GM12878 (cell line): ENCODE measurements around the gene GARNL3. TPM values are rescaled to one million over a fixed set of nuclear protein-coding genes. Genes with fewer than 3 reads are reported as not detected.

Source experiments
- ATAC-seq: fragments of 200-7000 bp; cut with Tn5 transposase; 3 replicates; pipeline ENCODE4 v1.9.1; 2020; ENCODE audit warnings: mild to moderate bottlenecking, moderate library complexity
- BruUV-seq: library from RNA; stranded (reverse); fragments of 400-500 nt; replicated peaks from 2 replicates; lab custom pipeline; 2021; lab: Mats Ljungman, UMichigan
- CTCF ChIA-PET: fragments of 300-600 bp; sonication (Branson Sonifier 250); formaldehyde crosslinking; extraction: SDS; loops from one replicate; lab custom pipeline; 2021; ENCODE audit warnings: inconsistent platforms; lab: Yijun Ruan, JAX
- POLR2A ChIA-PET: fragments of 350-600 bp; formaldehyde crosslinking; extraction: SDS; loops from one replicate; lab custom pipeline; 2021; ENCODE audit warnings: inconsistent platforms; lab: Charles Lee
- RAD21 ChIA-PET: fragments of 300-600 bp; sonication (Branson Sonifier 250); formaldehyde crosslinking; loops from one replicate; lab custom pipeline; 2023; ENCODE audit warnings: antibody characterized with exemption; ENCODE audit not compliant: unreplicated experiment; lab: Charles Lee
- SMC1A ChIA-PET: fragments of 300-600 bp; sonication (Branson Sonifier 250); formaldehyde crosslinking; loops from one replicate; lab custom pipeline; 2023; ENCODE audit not compliant: unreplicated experiment, uncharacterized antibody; lab: Charles Lee
- DNase-seq: peaks from one replicate; pipeline ENCODE4 v3.0.0-alpha.2; 2011; ENCODE audit warnings: low read depth, low spot score
- FAIRE-seq: peaks from 3 replicates; lab custom pipeline; 2011; peaks lifted over from hg19 to GRCh38; lab: Jason Lieb, UNC
- H2AFZ ChIP-seq: 2 replicates; pipeline ENCODE4 v1.6.0; 2011; ENCODE audit warnings: low read depth, low read length, control low read depth; ENCODE audit not compliant: control insufficient read depth
- H3K27ac ChIP-seq: 2 replicates; pipeline ENCODE4 v1.5.1; 2011; ENCODE audit warnings: control low read depth; ENCODE audit not compliant: control insufficient read depth, insufficient read depth
- H3K27me3 ChIP-seq, 2 experiments: replicated peaks in 1 of 2; 2 replicates each; pipeline versions ENCODE4 v1.6.0 to v1.6.1; 2011; ENCODE audit warnings: low read length in 1 of 2; ENCODE audit not compliant: control insufficient read depth in 2 of 2, insufficient read depth in 2 of 2
- H3K36me3 ChIP-seq, 2 experiments: 2 replicates each; pipeline ENCODE4 v1.5.1; 2011; ENCODE audit warnings: low read length in 1 of 2; ENCODE audit not compliant: control insufficient read depth in 2 of 2, insufficient read depth in 2 of 2
- H3K4me1 ChIP-seq: 2 replicates; pipeline ENCODE4 v1.6.1; 2011; ENCODE audit warnings: mild to moderate bottlenecking, low read length, moderate library complexity, mixed read lengths; ENCODE audit not compliant: control insufficient read depth, insufficient read depth
- H3K4me2 ChIP-seq: 2 replicates; pipeline ENCODE4 v1.6.0; 2011; ENCODE audit warnings: control low read depth; ENCODE audit not compliant: control insufficient read depth, insufficient read depth
- H3K4me3 ChIP-seq: fragments of 200-600 bp; sonication (generic); 2 replicates; pipeline ENCODE4 v1.5.1; 2016
- H3K79me2 ChIP-seq: 2 replicates; pipeline ENCODE4 v1.6.0; 2011; ENCODE audit warnings: low read length; ENCODE audit not compliant: control insufficient read depth, insufficient read depth
- H3K9ac ChIP-seq: 2 replicates; pipeline ENCODE4 v1.8.0; 2011; ENCODE audit warnings: low read length, control low read depth, mixed read lengths; ENCODE audit not compliant: control insufficient read depth, insufficient read depth
- H3K9me3 ChIP-seq: replicated peaks from 3 replicates; pipeline ENCODE4 v1.5.1; 2011; ENCODE audit warnings: mild to moderate bottlenecking, low read length; ENCODE audit not compliant: control insufficient read depth, insufficient read depth
- H4K20me1 ChIP-seq: 2 replicates; pipeline ENCODE4 v1.6.0; 2011; ENCODE audit not compliant: control insufficient read depth, insufficient read depth
- BRCA1 ChIP-seq: IDR thresholded peaks from 2 replicates; pipeline ENCODE4 v1.6.1; 2011; ENCODE audit warnings: low read depth, low read length, improper control_type of control experiment
- CHD4 ChIP-seq: fragments of 200-600 bp; sonication (generic); IDR thresholded peaks from 2 replicates; pipeline ENCODE4 v1.6.1; 2016; ENCODE audit warnings: mild to moderate bottlenecking
- CREB1 ChIP-seq: IDR thresholded peaks from 2 replicates; pipeline ENCODE4 v1.6.1; 2012; ENCODE audit warnings: low read depth, mild to moderate bottlenecking, inconsistent platforms
- EED ChIP-seq: sonication (generic); IDR thresholded peaks from 2 replicates; pipeline ENCODE4 v1.6.1; 2016; ENCODE audit warnings: antibody characterized with exemption, low read depth
- GABPA ChIP-seq: IDR thresholded peaks from 2 replicates; pipeline ENCODE4 v1.6.1; 2014; ENCODE audit warnings: antibody characterized with exemption, low read depth, mild to moderate bottlenecking, inconsistent platforms
- JUND ChIP-seq: IDR thresholded peaks from 2 replicates; pipeline ENCODE4 v1.6.1; 2012; ENCODE audit warnings: low read depth, mild to moderate bottlenecking, low read length, improper control_type of control experiment, moderate library complexity
- MXI1 ChIP-seq: fragments of 150-350 bp; IDR thresholded peaks from 2 replicates; pipeline ENCODE4 v1.6.1; 2011; ENCODE audit warnings: low read depth, mild to moderate bottlenecking, inconsistent platforms, low read length, improper control_type of control experiment
- NFXL1 ChIP-seq: fragments of 450-650 bp; IDR thresholded peaks from 2 replicates; pipeline ENCODE4 v1.6.1; 2017; ENCODE audit warnings: antibody characterized with exemption, mild to moderate bottlenecking, borderline replicate concordance
- PAX5 ChIP-seq: IDR thresholded peaks from 2 replicates; pipeline ENCODE4 v1.6.1; 2011; ENCODE audit warnings: low read depth, low read length, borderline replicate concordance
- PML ChIP-seq: IDR thresholded peaks from 2 replicates; pipeline ENCODE4 v1.6.1; 2012; ENCODE audit warnings: low read length, inconsistent platforms
- SIX5 ChIP-seq: IDR thresholded peaks from 2 replicates; pipeline ENCODE4 v1.6.1; 2011; ENCODE audit warnings: mild to moderate bottlenecking, low read depth, low read length, moderate library complexity; ENCODE audit not compliant: severe bottlenecking
- WRNIP1 ChIP-seq: IDR thresholded peaks from 2 replicates; pipeline ENCODE4 v1.6.1; 2011; ENCODE audit warnings: low read depth, low read length, improper control_type of control experiment, borderline replicate concordance
- ZNF384 ChIP-seq: IDR thresholded peaks from 2 replicates; pipeline ENCODE4 v1.6.1; 2012; ENCODE audit warnings: low read depth, mild to moderate bottlenecking, low read length, improper control_type of control experiment, borderline replicate concordance
- WGBS: methylation state at CpG from one replicate; pipeline ENCODE4 v1.1.6; 2016; ENCODE audit warnings: low lambda C conversion rate; ENCODE audit not compliant: insufficient replicate concordance, insufficient coverage; ENCODE audit errors: missing lambda C conversion rate; 5-methylcytosine and 5-hydroxymethylcytosine counted together
- in situ Hi-C: fragments of 300-500 bp; cut with MboI; formaldehyde crosslinking; loops from 9 replicates; pipeline ENCODE4 v1.14.3; 2018; ENCODE audit warnings: mixed read lengths
- intact Hi-C: fragments of 100-400 bp; cut with micrococcal nuclease; formaldehyde crosslinking; loops from one replicate; pipeline ENCODE4 v1.14.2; 2022; ENCODE audit not compliant: unreplicated experiment
- polyA plus RNA-seq, 11 experiments: library from polyadenylated mRNA; depleted of rRNA in 4 of 11; unstranded in 6 of 11; stranded (reverse) in 5 of 11; fragments of >200 nt; fragmentation: Nextera tagmentation in 4 of 11; fragmentation: Illumina TruSeq in 1 of 11; extraction: Ambion mirVana in 4 of 11; extraction: Trizol in 1 of 11; gene quantifications; 1 replicate in 1 of 11; 2 replicates in 10 of 11; pipeline versions ENCODE4 v1.2.1 to v1.2.3, GENCODE V29; 2011 to 2016; ENCODE audit warnings: inconsistent platforms in 2 of 11, missing spikeins in 2 of 11, low read depth in 1 of 11
- total RNA-seq, 4 experiments: library from RNA; depleted of rRNA in 3 of 4; stranded (reverse); fragments of >200 nt in 3 of 4; fragmentation: Illumina TruSeq in 1 of 4; extraction: Trizol in 1 of 4; gene quantifications; 2 replicates each; pipeline versions ENCODE4 v1.2.1 to v1.2.3, GENCODE V29; 2013 to 2021
- TF ChIP-seq, protein P1 (sequence below): fragments of 450-650 bp; IDR thresholded peaks from 2 replicates; pipeline ENCODE4 v1.6.1; 2017; ENCODE audit warnings: antibody characterized with exemption, mild to moderate bottlenecking, moderate library complexity

The GARNL3 gene
- total and polyA plus RNA-seq, 10 of the 15 experiments (the other 5 are each of a cell fraction or from before 2014, with no cell fraction given), result 0.89 to 13.2 (median 6.3) TPM

- 100% methylated on average over 1 of the region's 1 CpG for WGBS
- H3K4me2 ChIP-seq, result no peak overlapping the region
- in situ Hi-C loops, result no loop called here
- TF ChIP-seq GABPA (no peak), CREB1 (no peak), BRCA1 (no peak), MXI1 (no peak), WRNIP1 (no peak), EED (no peak), PAX5 (no peak), ZNF384 (no peak), SIX5 (no peak), PML (no peak), NFXL1 (no peak), JUND (no peak), CHD4 (no peak)
- TF ChIP-seq, protein P1, sequence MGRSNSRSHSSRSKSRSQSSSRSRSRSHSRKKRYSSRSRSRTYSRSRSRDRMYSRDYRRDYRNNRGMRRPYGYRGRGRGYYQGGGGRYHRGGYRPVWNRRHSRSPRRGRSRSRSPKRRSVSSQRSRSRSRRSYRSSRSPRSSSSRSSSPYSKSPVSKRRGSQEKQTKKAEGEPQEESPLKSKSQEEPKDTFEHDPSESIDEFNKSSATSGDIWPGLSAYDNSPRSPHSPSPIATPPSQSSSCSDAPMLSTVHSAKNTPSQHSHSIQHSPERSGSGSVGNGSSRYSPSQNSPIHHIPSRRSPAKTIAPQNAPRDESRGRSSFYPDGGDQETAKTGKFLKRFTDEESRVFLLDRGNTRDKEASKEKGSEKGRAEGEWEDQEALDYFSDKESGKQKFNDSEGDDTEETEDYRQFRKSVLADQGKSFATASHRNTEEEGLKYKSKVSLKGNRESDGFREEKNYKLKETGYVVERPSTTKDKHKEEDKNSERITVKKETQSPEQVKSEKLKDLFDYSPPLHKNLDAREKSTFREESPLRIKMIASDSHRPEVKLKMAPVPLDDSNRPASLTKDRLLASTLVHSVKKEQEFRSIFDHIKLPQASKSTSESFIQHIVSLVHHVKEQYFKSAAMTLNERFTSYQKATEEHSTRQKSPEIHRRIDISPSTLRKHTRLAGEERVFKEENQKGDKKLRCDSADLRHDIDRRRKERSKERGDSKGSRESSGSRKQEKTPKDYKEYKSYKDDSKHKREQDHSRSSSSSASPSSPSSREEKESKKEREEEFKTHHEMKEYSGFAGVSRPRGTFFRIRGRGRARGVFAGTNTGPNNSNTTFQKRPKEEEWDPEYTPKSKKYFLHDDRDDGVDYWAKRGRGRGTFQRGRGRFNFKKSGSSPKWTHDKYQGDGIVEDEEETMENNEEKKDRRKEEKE, result no peak
- TF ChIP-seq, all 136 proteins: peak for 0
- Histone ChIP-seq H3K36me3 (no peaks in the 10 kb centered on the region; a peak in 1 of 4 replicates), H2AFZ (no peak overlapping the region), H3K79me2 (no peaks in the 10 kb centered on the region), H3K9me3 (no peaks in the 10 kb centered on the region), H3K27me3 (no peaks in the 10 kb centered on the region), H3K4me1 (no peaks in the 10 kb centered on the region), H3K4me3 (no peak overlapping the region), H3K27ac (no peak overlapping the region), H4K20me1 (no peaks in the 10 kb centered on the region), H3K9ac (no peak overlapping the region)
- CTCF ChIA-PET, result interaction anchor here (1.6 kb wide), 1 partner anchor 16 kb away, joined by 3 read pairs; no protein-coding TSS in a partner anchor
- RAD21 ChIA-PET, result no interaction called here
- no peak for ATAC-seq
- intact Hi-C loops, result no loop called here
- POLR2A ChIA-PET, result no interaction called here
- FAIRE-seq, result no peak
- DNase-seq, result no peak
- no TSS peak for BruUV-seq
- SMC1A ChIA-PET, result interaction anchor here (0.6 to 1.6 kb wide), 3 partner anchors 9 to 278 kb away, joined by 3 to 4 read pairs (median 4); no protein-coding TSS in a partner anchor
Observed at GRCh38 chr9:127303830-127304229, 39.3 kb downstream of the GARNL3 start.
